HG03135 (cell line): Measurements from ENCODE around the gene ANKRD24.
"Not testable (repeated sequence)": the region's sequence is repeated elsewhere in the genome, so short reads cannot be mapped to it uniquely, and the experiment has no call there.

Experiments used
- ATAC-seq: cut with Tn5 transposase; IDR thresholded peaks from one replicate; pipeline ENCODE4 v1.9.1; 2021; ENCODE audit warnings: mild to moderate bottlenecking, moderate library complexity; ENCODE audit not compliant: unreplicated experiment

Gene ANKRD24

DNA sequence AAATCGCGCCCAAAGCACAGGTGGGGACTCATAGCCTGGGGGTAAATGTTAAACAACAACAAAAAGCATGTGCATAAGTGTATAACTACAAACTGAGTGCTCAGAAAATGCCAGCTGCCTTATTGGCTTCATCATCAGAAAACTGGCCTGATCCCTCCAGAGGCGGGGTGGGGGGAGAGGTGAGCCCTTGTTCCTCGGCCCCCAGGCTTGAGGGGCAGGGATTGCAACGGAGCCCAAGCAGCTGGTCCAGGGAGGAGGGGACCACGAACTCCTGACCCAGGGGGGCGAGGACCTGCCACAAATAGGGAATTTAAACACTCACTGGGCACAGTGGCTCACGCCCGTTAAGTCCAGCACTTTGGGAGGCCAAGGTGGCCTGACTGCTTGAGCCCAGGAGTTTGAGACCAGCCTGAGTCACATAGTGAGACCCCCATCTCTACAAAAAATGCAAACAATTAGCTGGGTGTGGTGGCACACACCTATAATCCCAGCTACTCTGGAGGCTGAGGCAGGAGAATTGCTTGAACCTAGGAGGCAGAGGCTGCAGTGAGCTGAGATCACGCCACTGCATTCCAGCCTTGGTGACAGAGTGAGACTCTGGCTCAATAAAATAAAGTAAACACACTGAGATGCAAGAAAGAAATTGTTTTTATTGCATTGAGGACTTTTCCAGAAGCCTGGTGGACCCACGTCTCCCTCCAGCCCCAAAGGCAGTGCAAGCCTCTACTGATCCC is 8.8 kb upstream of the ANKRD24 start:
- no peak for ATAC-seq

DNA sequence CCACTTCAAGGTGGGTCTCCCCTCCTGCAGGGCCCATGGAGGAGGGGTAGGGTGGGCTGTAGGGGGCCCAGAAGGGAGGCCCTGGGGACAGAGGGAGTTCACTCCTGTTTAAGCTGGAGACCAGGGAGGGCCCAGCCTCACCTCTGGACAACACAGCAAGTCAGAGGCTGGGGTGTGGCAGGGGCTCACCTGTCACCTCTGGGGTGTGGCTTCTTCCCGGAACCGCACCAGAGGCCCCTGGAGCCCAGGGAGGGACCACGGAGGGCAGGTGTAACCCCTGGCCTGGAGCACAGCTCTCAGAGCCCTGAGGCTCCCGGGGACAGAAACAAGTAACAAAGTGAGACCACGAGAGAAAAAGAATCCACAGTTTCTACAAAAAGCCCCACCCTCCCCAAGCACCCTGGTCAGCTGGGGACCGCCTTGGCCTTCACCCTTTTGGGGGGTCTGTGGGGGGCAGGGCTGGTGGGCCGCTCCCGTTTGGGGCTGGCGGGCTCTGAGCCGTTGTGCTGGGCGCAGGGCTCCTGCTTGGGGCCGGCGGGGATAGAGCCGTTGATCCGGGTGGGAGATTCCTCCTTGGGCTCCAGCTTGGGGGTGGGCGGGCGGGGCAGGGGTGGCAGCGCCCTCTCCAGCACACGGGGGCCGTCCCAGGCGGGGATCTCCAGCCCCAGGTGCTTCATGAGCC is 8.1 kb upstream of the ANKRD24 start:
- ATAC-seq = no peak

DNA sequence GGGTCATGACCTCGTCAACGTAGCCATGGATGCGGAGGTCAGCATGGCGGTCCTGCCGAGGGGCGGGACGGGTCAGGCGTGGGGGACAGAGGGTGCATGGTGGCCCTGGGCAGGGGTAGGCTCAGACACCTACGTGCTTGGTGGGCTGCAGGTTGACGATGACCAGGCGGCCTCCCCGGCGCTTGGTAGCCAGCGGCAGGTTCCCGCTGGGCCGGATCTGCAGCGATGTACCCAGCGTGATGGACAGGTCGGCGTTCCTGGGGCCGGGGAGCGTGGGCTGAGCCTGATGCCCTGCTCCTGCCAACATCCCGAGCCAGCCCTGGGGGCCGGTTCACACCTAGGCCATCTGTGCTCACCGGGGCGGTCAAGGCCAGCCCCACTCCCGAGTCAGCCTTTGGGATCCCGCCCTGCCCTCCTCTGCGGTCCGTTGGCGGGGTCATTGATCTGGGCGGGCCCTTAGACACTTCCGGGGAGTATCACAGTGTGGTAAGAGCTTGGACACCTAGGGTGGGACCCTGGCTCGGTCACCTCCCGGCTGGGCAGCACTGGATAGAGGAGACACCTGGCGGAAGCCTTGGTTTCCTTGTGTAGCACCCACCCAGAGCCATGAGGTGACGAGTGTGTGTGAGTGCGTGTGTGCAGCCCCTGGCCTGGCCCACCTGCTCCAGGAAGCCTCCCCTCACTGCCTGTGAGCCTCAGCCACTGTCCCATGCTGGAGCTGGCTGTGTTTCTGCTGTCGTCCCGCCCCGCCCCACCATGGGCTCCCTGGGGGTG is 7.4 kb upstream of the ANKRD24 start:
- ATAC-seq = no peak

DNA sequence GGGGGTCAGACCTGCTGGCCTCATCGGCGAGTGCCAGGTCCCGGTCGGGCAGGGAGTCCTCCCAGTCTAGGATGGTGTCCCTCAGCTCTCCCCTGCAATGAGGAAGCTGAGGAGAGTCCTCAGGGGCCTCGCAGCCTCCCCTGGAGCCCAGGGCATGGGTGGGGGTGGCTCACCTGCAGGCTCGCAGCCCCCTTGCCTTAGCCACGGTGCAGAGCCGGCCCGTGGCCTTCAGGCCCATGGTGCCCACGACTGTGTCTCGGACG is 6.9 kb upstream of the ANKRD24 start:
- ATAC-seq = no peak

DNA sequence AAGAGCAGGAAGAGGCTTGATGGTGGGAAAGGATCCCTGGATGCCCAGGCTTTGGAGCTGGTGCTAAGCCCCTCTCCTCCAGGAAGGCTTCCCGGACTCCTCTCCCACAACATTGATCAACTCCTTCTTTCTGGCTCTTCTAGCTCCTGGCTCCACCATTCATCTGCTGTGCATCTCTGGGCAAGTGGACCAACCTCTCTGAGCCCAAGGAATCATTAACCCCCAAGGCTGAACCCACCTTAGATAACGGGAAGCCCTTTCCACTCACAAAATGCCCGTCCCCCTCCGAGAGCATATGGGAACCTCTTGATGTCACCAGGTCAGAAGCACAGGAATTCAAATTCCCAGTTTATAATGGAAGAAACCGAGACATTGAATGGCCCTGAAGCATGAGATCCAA is 5.3 kb upstream of the ANKRD24 start:
- ATAC-seq = no peak

DNA sequence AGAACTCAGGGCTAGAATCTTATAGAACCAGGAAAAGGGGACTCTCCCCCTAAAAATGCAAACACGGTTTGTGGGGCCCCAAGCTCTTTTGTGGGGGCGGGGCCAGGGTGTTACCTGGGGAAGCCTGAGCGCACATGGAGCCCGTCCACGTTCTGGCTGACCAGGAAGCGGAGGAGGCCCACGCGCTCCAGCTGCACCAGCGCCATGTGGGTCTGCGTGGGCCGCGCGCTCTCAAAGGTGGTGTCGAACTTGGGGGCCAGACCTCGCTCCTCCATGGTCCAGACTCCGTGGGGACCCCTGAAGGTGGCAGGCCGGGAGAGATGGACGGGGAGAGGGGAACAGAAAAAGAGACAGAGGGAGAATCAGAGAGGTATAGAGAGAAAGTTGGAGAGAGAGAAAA is 3.5 kb upstream of the ANKRD24 start:
- ATAC-seq = no peak

DNA sequence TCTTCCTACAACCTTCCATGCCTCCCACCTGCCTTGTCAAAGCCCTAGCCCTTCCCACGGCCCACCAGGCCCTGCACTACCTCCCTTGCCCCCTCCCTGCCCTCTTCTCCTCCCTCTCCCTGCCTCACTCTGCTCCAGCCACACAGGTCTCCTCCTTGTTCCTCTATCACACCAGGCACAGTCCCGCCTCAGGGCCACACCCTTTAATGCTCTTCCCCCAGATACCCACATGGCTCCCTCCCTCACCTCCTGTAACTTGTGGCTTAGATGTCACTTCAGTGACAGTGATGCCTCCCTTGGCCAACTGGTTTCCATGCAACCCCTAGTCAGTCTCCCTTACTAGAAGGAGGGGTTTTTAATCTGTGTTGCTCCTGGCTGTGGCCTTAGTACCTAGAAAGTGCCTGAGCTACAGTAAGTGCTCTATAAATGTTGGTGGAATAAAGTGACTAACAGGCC is 1.4 kb upstream of the ANKRD24 start:
- no peak for ATAC-seq

DNA sequence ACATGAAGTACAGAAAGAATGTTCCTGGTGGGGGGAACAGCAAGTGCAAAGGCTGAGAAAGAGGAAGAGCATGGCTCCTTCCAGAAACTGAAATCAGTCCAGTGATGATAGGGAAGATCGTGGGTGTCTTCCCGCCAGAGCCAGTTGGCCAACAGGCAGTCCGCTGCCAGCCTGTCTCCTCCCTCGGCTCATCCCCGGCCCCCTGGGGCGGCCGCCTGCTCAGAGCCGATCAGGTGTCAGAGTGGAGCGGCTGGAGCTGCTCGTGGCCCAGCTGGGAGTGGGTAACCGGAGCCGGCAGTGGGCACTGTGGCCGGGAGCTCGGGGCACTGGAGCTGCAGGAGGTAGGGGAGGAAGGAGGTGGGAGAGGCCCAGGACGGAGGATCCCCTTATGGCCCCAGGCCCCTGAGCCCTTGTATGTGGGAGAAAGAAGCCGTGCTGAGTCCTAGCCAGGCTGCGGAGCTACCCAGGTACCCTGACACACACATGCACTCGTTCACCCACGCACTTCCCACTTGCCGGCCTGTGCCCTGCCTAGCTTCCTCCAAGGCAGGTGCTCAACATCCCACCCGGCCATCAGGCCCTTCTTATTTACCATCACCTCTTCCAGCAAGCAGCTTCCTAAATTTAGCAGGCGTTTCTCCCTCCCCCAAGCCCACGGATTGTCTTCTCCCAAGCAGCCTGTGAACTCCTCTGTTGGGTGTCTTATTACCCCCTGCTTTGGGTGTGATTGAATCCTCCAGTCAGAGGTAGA is 1.7 kb downstream of the ANKRD24 start:
- no peak for ATAC-seq

DNA sequence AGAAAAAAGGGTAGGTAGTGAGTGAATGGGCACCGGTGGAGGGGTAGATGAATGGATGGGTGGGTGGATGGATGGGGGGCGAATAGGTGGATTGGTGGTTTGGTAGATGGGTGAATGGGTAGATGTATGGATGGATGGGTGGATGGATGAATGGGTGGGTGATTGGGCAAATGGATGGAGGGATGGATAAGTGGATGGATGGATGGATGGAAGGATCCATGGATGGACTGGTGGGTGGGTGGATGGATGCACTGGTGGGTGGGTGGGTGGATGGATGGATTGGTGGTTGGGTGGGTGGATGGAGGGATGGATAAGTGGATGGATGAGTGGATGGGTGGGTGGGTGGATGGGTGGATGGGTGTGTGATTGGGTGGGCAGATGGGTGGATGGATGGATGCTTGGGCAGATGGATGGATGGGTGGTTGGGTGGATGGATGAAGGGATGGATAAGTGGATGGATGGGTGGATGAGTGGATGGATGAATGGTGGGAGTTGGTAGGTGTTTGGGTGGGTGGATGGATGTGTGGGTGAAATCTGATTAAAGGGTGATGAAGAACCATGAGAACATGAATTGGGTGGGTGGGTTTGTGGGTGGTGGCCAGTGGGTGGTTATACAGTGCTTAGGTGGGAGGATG is 2.3 kb downstream of the ANKRD24 start:
- ATAC-seq = no peak

DNA sequence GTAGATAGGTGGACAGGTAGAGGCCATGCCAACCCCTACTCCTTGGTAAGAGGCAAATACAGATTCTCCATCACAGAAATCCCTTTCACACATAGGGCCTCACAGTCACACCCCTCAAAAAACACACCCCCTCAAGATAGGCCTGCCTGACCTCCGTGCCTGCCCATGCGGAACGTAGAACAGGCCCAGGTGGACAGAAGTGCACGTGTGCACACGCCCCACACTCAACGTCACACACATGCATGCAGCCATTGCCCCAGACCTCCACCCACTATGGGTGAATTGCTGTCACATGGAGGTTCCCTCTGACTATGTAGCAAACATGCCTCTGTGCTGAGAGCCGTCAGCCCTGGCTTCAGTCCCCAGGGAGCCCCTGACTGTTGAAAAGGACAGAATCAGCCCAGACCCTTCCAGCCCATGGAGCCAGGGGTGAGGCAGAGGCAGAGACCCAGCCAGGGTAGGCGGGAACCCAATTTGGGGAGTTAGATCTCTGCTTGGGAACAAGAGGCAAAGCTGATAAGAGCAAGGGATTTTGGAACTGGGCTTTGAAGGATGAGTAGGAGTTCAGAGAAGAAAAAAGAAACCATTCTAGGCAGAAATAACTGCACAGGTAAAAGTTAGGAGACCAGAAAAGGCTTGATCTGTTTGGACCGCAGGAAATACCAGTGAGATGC is 3.1 kb downstream of the ANKRD24 start:
- ATAC-seq = no peak

DNA sequence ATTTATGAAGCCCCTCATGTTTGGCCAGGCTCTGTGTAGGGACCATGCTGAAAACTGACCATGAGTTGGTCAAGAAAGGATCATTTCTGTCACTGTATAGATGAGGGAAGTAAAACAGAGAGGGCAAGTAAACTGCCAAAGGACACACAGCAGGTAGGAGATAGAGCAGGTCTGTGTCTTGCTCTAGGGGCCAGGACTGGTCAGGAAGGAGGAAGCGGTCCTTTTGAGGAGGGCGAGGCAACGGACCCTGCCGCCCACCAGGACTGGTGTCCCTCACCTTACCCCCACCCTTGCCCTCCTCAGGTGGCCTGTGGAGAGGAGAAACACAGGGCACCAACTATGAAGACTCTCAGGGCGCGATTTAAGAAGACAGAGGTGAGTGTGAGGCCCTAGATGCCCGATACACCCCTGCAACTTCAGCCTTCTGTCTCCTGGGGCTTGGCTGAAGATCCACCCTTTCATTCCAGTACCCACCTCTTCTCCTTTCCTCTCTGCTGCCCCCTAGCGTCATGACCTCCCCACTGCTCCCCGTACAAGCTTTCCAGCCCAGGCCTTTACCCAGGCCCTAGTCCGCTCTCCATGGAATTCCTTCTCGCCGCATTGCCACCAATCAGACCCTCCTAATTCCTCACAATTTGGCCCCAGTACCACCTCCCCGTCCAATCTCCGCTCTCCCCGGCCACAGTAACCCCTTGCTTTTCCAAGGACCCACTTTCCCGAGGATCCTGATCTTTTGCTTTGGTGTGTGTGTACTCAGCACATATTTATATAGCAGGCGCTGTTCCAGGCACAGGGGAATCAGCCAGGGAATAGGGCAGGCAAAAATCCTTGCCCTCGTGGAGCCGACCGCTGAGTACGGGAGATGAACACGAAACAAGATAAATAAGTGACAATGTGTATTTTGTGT is 3.9 kb downstream of the ANKRD24 start:
- ATAC-seq = no peak

DNA sequence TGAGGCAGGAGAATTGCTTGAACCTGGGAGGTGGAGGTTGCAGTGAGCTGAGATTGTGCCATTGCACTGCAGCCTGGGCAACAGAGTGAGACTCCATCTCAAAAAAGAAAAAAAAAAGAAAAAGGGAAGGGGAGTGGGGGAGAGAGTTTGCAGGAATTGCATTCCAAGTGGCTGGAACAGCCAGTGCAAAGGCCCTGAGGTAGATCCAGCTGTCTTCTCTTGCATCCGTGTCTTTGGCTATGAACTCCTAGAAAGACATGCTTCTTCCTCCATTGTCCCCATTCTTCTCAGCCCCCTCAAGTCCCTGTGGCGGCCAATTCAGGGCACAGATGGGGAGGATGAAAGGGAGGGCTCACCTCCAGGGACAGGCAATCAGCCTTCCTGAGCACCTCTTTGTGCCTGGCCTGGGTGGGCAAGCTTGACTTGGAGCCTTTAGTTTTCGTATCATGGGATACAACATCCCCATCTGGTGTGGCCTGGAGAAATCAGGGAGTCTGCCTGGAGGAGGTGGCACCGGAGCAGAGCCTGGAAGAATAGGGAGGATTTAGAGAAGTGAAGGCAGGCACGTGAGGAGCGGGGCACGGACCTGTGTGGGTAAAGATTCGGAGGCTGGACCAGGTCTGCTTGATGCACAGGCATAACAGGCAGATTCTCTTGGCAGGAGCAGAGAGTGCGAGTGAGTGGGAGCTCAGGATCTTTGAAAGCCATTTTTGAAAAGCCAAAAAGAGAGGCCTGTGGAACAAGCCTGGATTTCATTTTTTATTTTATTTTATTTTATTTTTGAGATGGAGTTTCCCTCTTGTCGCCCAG is 5.0 kb downstream of the ANKRD24 start:
- ATAC-seq = no peak

DNA sequence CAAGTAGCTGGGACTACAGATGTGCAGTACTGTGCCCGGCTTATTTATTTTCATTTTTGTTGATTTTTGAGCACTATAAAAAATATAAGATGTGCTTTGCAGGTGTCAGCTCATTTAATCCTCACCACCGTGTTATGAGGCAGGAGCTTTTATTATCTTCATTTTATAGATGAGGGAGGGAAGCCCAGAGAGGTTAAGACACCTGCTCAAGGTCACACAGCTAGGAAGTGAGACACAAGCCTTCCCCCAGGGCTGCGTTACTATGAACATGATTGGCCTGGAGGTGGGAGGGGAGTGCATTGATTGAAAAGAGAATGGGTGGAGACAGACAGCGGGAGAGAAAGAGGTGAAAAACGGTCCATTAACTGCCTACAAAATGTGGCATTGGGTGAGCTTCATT is 7.2 kb downstream of the ANKRD24 start:
- ATAC-seq = no peak

DNA sequence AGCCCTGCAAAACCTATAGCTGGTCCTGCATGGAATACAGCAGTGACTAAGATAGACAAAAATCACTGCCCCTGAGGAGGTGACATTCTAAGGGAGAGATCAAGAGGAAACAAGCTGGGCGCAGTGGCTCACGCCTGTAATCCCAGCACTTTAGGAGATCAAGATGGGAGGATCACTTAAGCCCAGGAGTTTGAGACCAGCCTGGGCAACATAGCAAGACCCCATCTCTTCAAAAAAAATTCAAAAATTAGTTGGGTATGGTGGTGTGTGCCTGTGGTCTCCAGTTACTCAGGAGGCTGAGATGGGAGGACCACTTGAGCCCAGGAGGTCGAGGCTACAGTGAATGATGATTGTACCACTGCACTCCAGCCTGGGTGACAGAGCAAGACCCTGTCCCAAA is 10.0 kb downstream of the ANKRD24 start:
- not testable (repeated sequence) for ATAC-seq

DNA sequence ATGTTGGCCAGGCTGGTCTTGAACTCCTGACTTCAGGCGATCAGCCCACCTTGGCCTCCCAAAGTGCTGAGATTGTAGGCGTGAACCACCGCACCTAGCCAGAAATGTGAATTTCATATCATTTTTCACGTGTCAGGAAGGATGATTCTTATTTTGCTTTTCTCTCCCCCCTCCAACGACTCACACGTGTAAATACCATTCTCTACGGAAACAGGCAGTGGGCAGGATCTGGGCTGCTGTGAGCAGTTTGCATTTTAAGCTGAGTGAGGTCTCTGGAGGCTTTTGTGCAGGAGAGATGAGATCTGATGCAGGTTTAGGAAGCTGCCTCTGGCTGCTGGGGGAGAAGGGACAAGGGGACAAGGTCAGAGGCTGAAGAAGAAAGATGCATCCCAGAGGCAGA is 11.9 kb downstream of the ANKRD24 start:
- ATAC-seq = no peak

DNA sequence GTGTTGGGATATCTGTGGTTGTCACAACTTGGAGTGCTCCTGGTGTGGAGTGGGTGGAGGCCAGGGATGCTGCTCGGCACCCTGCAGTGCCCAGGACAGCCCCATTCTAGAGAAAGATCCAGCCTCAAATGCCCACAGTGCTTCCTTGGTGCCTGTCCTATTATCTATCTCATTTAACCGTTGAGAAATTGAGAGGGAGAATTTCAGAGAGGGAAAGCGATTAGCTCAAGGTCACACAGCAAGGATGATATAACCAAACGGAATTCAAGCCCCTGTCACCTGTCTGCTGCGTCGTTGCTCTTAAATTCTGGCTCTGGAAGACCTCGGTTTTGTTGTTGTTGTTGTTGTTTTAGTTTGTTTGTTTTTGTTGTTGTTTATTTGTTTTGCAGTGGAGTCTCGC is 13.5 kb downstream of the ANKRD24 start:
- ATAC-seq = no peak

DNA sequence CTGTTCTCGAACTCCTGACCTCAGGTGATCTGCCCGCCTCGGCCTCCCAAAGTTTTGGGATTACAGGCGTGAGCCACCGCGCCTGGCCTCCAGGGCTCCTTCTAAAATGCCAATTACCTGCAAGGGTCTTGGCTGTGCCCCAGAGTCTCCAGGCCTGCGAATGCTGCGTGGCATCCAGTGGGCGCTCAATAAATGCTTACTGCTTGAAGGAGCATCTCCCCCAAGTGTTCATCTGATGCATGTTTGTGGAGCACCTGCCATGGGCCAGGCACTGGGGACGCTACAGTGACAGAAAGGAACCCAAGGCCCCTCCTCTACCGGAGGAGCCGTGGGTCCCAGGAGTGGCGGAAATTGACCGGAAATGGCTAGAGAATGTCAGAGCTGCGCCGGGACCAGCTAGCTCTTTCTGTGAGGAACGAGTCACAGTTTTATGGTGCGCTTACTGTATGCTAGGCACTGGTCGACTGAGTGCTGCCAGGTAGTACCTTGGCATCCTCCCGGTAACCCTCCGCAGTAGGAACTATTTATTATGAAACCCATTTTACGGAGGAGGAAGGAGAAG is 14.2 kb downstream of the ANKRD24 start:
- no peak for ATAC-seq

DNA sequence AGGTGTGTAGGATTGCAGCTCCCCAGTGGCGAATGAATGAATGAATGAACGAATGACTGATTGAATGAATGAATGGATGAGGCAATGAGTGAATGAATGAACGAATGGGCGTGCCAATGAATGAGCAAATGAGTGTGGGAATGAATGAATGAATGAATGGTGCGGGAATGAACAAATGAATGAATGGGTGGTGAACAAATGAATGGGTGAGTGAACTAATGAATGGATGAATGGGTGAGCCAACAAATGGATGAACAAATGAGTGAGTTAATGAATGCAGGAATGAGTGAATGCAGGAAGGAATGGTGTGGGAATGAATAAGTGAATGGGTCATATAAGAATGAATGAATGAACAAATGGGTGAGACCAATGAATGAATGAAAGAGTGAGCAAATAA is 14.7 kb downstream of the ANKRD24 start:
- ATAC-seq = no peak
